ENCODE results near the gene FAS.
A peak's percentile ranks its signal among the peaks of the same experiment; 100 is the strongest.
"Not testable (repeated sequence)": the region's sequence is repeated elsewhere in the genome, so short reads cannot be mapped to it uniquely, and the experiment has no call there.

FAS gene

DNA sequence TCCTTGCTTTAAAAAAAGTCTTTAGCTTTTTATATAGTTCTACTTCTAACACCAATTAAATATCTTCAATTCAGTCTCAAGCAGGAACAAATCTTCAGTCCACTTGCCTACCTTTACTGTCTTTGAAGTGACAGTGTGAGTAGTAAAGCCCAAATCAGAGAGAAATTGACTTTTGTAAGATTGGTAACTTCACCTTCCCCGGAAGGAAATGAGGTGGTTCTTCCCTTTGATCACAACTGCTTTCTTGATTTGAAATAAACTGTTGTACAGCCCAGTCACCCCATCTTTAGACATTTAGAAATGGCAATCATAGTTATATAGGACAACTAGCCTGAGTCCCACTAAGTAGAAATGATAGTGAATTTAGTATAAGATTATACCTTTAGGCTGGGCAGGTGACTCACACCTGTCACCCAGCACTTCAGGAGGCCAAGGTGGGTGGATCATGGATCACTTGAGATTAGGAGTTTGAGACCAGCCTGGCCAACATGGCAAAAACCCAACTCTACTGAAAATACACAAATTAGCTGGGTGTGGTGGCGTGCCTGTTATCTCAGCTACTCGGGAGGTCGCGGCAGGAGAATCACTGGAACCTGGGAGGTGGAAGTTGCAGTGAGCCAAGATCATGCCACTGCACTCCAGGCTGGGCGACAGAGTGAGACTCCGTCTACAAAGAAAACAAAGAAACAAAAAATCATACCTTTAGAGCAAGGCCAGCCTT is 4.7 kb downstream of the FAS start:
- no peak for DNase-seq

DNA sequence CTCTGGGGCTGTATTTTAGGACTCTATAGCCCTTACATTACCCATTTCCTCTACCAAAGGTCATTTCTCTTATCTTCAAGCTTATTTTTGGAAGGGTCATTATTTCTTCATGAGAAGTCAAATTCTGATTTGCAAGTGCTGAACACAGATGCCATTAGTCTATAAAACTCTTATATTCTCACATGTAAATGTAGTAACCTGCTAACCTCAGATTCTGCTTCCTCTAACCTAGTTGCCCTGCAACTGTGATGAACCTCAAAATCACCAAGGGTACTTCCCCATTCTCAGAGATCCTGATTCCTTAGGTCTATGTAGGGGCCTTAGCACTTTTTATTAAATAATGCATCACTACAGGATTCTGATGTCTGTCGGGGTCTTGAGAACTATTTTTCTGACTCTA is 6.3 kb downstream of the FAS start:
- no peak for DNase-seq

DNA sequence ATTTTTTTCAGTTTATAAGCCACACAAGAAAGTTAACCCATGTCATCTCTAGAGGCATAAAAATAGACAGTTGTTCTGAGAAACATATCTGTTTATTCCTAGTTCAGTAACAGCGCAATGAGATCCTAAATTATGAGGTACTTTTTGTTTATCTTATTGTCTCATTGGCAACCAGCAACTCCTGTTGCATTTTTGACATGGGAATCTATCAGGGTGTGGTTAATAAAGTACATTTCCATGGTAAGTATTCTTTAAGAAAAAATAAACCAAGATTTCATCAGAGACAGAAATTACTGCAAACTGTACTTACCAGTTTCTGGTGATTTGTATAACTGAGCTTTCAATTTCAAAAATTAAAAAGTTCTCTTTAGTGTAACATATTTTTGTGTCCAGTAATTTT is 9.0 kb downstream of the FAS start:
- no peak for DNase-seq

DNA sequence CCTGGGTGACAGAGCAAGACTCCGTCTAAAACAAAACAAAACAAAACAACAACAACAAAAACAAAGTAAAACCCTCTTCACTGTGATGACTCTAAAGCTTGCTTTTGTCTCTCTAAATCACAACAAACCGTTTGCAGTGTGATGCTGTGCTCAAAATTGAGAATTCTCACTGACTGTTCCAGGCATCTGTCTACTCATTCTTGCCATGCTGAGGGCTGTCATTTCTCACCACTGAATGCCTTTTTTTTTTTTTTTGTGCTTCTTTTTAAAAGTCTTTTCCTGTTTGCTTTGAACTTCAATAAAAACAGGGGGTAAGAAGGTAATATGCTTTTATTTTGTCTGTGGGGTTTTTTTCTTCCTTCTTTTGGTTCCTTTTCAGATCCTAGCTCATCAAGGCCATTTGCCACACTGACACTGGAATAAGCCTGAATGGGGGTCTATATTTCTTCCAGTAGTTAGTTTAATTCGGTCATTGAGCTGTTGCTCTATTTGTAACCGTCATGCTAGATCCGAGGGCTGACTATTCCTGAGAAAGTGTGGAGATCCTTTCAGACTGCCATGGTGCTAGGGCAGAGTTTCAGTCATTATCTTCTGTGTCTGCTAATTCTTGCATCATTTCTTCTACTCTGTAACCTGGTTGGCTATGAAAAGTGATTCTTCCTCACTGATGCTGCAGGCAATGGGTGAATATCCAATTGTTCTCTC is 10.6 kb downstream of the FAS start:
- no peak for DNase-seq

GRCh38 chr10:89001729-89002072 is 11.1 kb downstream of the FAS start:
- no peak for DNase-seq

GRCh38 chr10:89002226-89002978 is 11.8 kb downstream of the FAS start:
- no peak for DNase-seq

DNA sequence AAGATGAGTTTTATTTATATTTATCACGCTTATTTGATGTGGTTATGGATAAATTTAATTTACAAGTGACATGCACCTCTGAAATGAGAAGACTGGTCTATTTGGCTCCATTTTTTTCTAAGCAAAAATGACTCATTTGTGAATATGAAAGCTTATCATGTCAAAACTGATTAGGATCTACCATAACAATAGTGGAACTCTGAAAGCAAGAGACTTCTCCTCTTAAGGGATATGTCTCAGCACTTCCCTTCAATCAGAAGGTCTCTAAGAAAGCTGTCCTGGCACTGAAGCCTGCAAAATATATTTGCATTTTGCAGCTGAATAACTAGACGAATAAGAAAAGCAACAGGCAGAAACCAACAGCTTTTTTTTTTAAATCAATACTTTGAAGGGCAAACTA is 12.7 kb downstream of the FAS start:
- no peak for DNase-seq

- no peak for DNase-seq
Observed at GRCh38 chr10:89007129-89007893, 16.7 kb downstream of the FAS start.

GRCh38 chr10:89018700-89019346 is 28.2 kb downstream of the FAS start:
- DNase-seq, result not testable (repeated sequence)

GRCh38 chr10:89019569-89020327 is 29.1 kb downstream of the FAS start:
- no peak for DNase-seq

DNA sequence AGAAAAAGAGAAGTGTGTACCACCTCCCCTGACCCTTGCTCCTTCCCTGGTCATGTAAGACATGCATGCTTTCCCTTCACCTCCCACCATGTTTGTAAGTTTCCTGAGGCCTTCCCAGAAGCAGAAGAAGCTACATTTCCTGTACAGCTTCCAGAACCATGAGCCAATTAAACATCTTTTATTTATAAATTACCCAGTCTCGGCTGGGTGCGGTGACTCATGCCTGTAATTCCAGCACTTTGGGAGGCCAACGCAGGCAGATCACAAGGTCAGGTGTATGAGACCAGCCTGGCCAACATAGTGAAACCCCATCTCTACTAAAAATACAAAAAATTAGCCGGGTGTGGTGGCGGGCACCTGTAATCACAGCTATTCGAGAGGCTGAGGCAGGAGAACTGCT is 30.9 kb downstream of the FAS start:
- not testable (repeated sequence) for DNase-seq

DNA sequence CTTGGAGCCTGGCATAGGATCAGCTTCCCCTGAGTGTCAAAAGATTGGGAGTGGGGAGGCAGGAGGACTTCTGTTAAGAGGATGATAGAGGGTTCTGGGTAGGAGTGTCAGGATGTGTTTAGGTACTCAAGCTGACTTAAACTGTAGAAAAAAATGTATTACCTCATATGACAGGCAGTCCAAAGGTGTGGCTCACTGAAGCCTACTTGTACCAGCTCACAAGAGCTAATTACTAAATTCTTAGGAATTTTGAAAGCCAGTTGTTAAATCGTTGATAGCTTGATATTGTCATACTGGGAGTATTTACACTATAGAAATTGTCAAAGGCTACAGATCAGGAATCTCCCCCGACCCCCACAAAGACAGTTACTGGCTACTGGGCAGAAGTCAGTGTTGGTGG is 32.1 kb downstream of the FAS start:
- no peak for DNase-seq

- DNase-seq, result peak; percentile 7
Observed at GRCh38 chr10:89025453-89025852, 34.9 kb downstream of the FAS start.

DNA sequence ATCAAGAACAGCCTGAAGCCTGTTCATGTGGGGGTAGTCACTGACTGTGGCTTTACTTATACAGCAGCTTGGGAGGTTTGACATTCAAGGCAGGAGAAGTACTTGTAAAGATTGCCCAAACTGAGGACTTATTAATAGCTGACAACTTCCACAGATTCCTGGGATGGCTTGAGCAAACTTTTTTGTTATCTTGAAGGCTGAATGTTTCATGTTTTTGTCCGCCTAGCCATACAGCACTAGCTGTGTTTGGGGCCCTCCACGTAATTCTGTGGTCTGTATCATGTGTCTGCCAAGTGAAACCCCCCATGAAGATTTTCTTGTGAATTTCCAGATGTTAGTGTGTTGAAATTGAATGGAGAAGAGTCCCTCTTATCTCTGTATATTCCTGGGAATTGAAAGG is 38.6 kb downstream of the FAS start:
- no peak for DNase-seq

DNA sequence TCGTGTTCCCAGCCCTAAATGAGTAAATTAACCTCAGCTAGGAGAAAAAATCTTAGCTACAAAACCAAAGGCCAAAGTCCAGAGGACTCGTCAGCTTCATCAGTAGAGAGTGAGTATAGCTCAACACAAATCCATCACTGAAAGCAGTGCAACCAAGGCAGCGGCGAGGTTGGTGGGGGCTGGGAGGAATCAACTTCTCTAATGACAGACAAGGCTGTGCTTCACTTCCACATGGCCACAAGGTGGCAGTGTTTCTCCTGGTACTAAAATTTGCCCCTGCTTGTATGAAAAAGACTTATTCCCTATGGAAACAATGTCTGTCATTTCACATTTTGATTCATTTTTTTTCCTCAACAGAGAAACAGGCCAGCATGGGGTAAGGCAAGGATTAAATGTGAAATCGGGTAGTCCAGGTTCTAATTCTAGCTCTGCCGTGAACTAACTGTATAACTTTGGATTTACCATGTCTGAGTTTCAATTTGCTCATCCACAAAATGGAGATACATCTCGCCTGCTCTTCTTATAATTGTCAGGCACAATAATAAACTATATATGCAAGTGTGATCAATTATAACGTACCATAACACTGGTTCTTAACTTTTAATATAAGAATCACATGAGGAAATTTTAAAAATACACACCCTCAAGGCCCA is 39.3 kb downstream of the FAS start:
- DNase-seq, result peak; percentile 60

DNA sequence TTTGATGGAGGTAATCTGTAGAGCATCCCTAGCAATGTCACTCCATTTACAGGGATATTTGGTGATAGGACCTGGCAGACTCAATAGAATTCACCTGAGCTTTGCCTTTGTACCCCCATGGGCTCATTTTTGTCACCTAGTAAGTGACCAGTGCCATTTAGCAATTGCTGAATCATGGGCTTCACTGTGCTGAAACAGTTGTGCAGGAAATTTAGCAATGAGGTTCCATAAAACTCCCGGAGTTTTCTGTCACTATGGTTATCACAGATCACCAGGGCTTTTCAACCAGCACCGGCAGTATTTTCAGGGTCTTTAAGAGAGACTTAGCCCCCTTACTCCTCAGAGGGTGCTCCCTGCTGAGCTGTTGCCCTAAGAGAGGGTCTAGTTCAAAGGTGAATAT is 40.2 kb downstream of the FAS start:
- no peak for DNase-seq

GRCh38 chr10:89032141-89032891 is 41.7 kb downstream of the FAS start:
- no peak for DNase-seq

- no peak for DNase-seq
Observed at GRCh38 chr10:89035461-89035860, 44.9 kb downstream of the FAS start.

GRCh38 chr10:89037096-89037495 is 46.5 kb downstream of the FAS start:
- DNase-seq, result no peak

- no peak for DNase-seq
Observed at GRCh38 chr10:89042562-89042961, 52.0 kb downstream of the FAS start.

DNA sequence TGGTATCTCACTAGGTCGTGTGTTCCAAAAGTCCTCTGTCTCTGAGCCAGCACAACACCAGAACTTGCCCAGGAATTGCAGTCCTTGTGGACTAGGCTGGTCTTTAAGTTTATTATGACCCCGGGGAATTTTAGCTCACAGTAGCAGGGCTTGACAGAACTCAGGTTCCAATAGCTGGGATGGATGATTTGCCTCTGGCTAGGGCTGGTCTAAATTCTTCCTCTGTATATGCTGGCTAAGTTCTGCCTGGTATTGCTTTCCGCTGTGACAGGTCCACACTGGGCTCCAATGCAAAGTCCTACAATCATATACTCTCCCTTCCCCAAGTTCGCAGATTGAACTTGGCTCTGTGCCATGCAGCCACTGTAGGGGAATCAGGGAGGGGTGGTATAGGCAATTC is 52.5 kb downstream of the FAS start:
- DNase-seq, result peak; percentile 6

All from NCI-H69 (cell line).